MM.1S (cell line): ENCODE measurements around the gene EPHA6.

Experiments used
- EZH2 ChIP-seq: fragments of 300-600 bp; sonication (generic); optimal IDR thresholded peaks from 2 replicates; pipeline ENCODE3; 2017; ENCODE audit warnings: low read depth, mild to moderate bottlenecking, antibody characterized with exemption, low read length, mixed read lengths
- EZH2phosphoT487 ChIP-seq: fragments of 300-600 bp; sonication (generic); IDR thresholded peaks from 2 replicates; pipeline ENCODE4 v1.6.1; 2018; ENCODE audit warnings: antibody characterized with exemption, low read length
- TF ChIP-seq, protein P1 (sequence below): fragments of 300-600 bp; sonication (generic); IDR thresholded peaks from 2 replicates; pipeline ENCODE4 v1.5.1; 2016; ENCODE audit warnings: antibody characterized with exemption, low read length, mixed read lengths

GRCh38 chr3:96863129-96863740 lies 48.8 kb downstream of the EPHA6 start:
- TF ChIP-seq, protein P1, sequence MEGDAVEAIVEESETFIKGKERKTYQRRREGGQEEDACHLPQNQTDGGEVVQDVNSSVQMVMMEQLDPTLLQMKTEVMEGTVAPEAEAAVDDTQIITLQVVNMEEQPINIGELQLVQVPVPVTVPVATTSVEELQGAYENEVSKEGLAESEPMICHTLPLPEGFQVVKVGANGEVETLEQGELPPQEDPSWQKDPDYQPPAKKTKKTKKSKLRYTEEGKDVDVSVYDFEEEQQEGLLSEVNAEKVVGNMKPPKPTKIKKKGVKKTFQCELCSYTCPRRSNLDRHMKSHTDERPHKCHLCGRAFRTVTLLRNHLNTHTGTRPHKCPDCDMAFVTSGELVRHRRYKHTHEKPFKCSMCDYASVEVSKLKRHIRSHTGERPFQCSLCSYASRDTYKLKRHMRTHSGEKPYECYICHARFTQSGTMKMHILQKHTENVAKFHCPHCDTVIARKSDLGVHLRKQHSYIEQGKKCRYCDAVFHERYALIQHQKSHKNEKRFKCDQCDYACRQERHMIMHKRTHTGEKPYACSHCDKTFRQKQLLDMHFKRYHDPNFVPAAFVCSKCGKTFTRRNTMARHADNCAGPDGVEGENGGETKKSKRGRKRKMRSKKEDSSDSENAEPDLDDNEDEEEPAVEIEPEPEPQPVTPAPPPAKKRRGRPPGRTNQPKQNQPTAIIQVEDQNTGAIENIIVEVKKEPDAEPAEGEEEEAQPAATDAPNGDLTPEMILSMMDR: peak; percentile 65
- TF ChIP-seq EZH2: no peak
- no peak for TF ChIP-seq EZH2phosphoT487
